Activated gamma-delta T cell treated with Interleukin-2 at 50 U/mL for 16 hours (primary cell): ENCODE results near the gene ADIPOQ.
"Not testable (repeated sequence)": the region's sequence is repeated elsewhere in the genome, so short reads cannot be mapped to it uniquely, and the experiment has no call there.

Experiments
- DNase-seq: peaks from one replicate; pipeline ENCODE4 v3.0.0-alpha.2; 2020

ADIPOQ gene

GRCh38 chr3:186842426-186843038, at the start of gene ADIPOQ:
ADIPOQ (plus strand) TSS chr3:186842710; CDS start chr3:186853059, 10,349 bp downstream.
- DNase-seq: no peak

- no peak for DNase-seq
These were observed 44.2 kb upstream of the ADIPOQ start for GRCh38 chr3:186798239-186798874.

- no peak for DNase-seq
These were observed 42.2 kb upstream of the ADIPOQ start for GRCh38 chr3:186800285-186800684.

- no peak for DNase-seq
These were observed 39.8 kb upstream of the ADIPOQ start for GRCh38 chr3:186802701-186803100.

GRCh38 chr3:186803447-186803846, 39.1 kb upstream of the ADIPOQ start:
- DNase-seq: not testable (repeated sequence)

- peak; percentile 77 for DNase-seq
These were observed 36.1 kb upstream of the ADIPOQ start, which contains the start of gene RFC4 for GRCh38 chr3:186806089-186807055. RFC4 (minus strand) TSS chr3:186806482; CDS start chr3:186804713, 1,769 bp downstream.

GRCh38 chr3:186807231-186807630, 35.3 kb upstream of the ADIPOQ start:
- no peak for DNase-seq

- no peak for DNase-seq
These were observed 32.0 kb upstream of the ADIPOQ start for GRCh38 chr3:186810336-186810996.

- DNase-seq: not testable (repeated sequence)
These were observed 31.2 kb upstream of the ADIPOQ start for GRCh38 chr3:186811313-186811712.

- no peak for DNase-seq
These were observed 28.4 kb upstream of the ADIPOQ start for GRCh38 chr3:186814100-186814499.

- DNase-seq: no peak
These were observed 27.1 kb upstream of the ADIPOQ start for GRCh38 chr3:186815435-186815834.

- no peak for DNase-seq
These were observed 24.0 kb upstream of the ADIPOQ start for GRCh38 chr3:186818516-186818915.

GRCh38 chr3:186818956-186819355, 23.6 kb upstream of the ADIPOQ start:
- no peak for DNase-seq

- DNase-seq: no peak
These were observed 20.8 kb upstream of the ADIPOQ start for GRCh38 chr3:186821429-186822387.

- DNase-seq: not testable (repeated sequence)
These were observed 20.1 kb upstream of the ADIPOQ start for GRCh38 chr3:186822388-186822759.

- no peak for DNase-seq
These were observed 19.1 kb upstream of the ADIPOQ start for GRCh38 chr3:186823386-186823785.

- no peak for DNase-seq
These were observed 17.9 kb upstream of the ADIPOQ start for GRCh38 chr3:186824430-186825139.

- DNase-seq: no peak
These were observed 17.2 kb upstream of the ADIPOQ start for GRCh38 chr3:186825294-186825821.

- DNase-seq: no peak
These were observed 16.6 kb upstream of the ADIPOQ start for GRCh38 chr3:186825872-186826409.

GRCh38 chr3:186826410-186826975, 16.0 kb upstream of the ADIPOQ start:
- no peak for DNase-seq
